ENCODE measurements around the gene FOXP4. TPM values are rescaled to one million over a fixed set of nuclear protein-coding genes. Genes with fewer than 3 reads are reported as not detected.

Gene FOXP4
- total and polyA plus RNA-seq, 2 of the 13 experiments (the other 11 are each of a cell fraction or from before 2014, with no cell fraction given) = 11.0 to 12.4 TPM

DNA sequence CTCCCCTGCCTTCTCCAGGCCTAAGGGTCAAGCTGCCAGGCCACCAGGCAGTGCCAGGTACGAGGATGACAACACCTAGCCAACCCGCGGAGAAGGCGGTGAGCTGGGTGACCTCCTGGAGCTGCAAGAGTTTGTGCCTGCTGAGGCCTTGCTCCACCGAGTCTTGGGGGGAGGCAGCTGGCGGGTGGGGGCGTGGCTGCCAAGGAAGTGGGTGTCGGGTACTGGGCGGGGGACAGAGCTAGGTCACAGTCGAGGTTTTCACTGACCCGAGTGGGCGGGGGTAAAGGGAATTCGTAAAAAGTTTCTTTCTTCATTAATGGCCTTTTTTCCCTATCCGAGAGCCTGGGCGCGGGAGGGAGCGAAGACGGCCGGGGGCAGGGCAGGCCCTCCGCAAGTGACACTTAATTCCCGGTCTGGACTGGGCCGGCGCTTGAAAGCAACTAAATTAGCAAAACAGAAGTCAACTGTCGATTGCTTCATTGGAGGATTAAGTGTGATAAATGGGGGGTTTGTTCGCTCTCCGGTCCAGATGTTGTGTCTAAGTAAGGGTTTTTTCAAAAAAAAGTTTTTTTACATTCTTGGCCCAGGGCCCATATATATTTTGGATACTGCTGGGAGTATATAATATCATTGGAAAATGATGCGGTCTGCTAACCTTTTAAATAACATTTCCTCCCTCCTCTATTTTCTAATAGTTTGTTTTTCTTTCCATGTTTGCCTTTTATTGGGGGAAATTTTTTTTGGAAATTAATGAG lies 43.1 kb upstream of the FOXP4 start (continued):
- TF ChIP-seq MAFG (CRISPR knock-in tag; IDR thresholded peaks at IDR 0.05) (no peak), CBFB (CRISPR knock-in tag; IDR thresholded peaks at IDR 0.05) (no peak), SUZ12 (IDR thresholded peaks at IDR 0.05; ENCODE audit: low read depth, low read length) (no peak), FOXA1 (IDR thresholded peaks at IDR 0.05) (no peak), FOXA1 (CRISPR knock-in tag; IDR thresholded peaks at IDR 0.05) (no peak), CREM (IDR thresholded peaks at IDR 0.05) (no peak), CREM (CRISPR knock-in tag; IDR thresholded peaks at IDR 0.05) (no peak), HNRNPUL1 (IDR thresholded peaks at IDR 0.05; ENCODE audit: low read depth, low read length) (no peak), SP1 (IDR thresholded peaks at IDR 0.05) (no peak), SP1 (CRISPR knock-in tag; IDR thresholded peaks at IDR 0.05) (no peak), RARG (CRISPR knock-in tag; IDR thresholded peaks at IDR 0.05; ENCODE audit: low read depth) (no peak), ZNF543 (CRISPR knock-in tag; IDR thresholded peaks at IDR 0.05) (no peak), ZNF816 (CRISPR knock-in tag; IDR thresholded peaks at IDR 0.05; ENCODE audit: borderline replicate concordance) (no peak), MBD4 (IDR thresholded peaks at IDR 0.05; ENCODE audit: borderline replicate concordance, low read length) (no peak), MAZ (IDR thresholded peaks at IDR 0.05; ENCODE audit: borderline replicate concordance, low read depth, low read length) (no peak), MAZ (CRISPR knock-in tag; IDR thresholded peaks at IDR 0.05; ENCODE audit: low read depth) (peak; percentile 52; the same call in 1 of the 2 replicates), MATR3 (CRISPR knock-in tag; IDR thresholded peaks at IDR 0.05) (no peak), IRF2 (CRISPR knock-in tag; IDR thresholded peaks at IDR 0.05) (0 out of 2 replicates have a peak, but pooled peaks have one; percentile 25), CHD4 (IDR thresholded peaks at IDR 0.05; ENCODE audit: borderline replicate concordance, low read length) (no peak), KLF15 (CRISPR knock-in tag; IDR thresholded peaks at IDR 0.05; ENCODE audit: borderline replicate concordance) (no peak), RAD51 (IDR thresholded peaks at IDR 0.05; ENCODE audit: borderline replicate concordance) (no peak), POLR2AphosphoS2 (IDR thresholded peaks at IDR 0.05; ENCODE audit: low read depth, low read length) (no peak), HNRNPH1 (optimal IDR thresholded peaks at IDR 0.05; ENCODE audit: low read depth, low read length) (no peak), JUNB (CRISPR knock-in tag; IDR thresholded peaks at IDR 0.05; ENCODE audit: borderline replicate concordance) (no peak), YEATS2 (CRISPR knock-in tag; IDR thresholded peaks at IDR 0.05; ENCODE audit: borderline replicate concordance) (no peak), SMAD1 (CRISPR knock-in tag; IDR thresholded peaks at IDR 0.05; ENCODE audit: borderline replicate concordance, low read depth) (0 out of 2 replicates have a peak, but pooled peaks have one; percentile 54), ZNF556 (CRISPR knock-in tag; IDR thresholded peaks at IDR 0.05; ENCODE audit: borderline replicate concordance) (no peak)
- TF ChIP-seq, protein P1, sequence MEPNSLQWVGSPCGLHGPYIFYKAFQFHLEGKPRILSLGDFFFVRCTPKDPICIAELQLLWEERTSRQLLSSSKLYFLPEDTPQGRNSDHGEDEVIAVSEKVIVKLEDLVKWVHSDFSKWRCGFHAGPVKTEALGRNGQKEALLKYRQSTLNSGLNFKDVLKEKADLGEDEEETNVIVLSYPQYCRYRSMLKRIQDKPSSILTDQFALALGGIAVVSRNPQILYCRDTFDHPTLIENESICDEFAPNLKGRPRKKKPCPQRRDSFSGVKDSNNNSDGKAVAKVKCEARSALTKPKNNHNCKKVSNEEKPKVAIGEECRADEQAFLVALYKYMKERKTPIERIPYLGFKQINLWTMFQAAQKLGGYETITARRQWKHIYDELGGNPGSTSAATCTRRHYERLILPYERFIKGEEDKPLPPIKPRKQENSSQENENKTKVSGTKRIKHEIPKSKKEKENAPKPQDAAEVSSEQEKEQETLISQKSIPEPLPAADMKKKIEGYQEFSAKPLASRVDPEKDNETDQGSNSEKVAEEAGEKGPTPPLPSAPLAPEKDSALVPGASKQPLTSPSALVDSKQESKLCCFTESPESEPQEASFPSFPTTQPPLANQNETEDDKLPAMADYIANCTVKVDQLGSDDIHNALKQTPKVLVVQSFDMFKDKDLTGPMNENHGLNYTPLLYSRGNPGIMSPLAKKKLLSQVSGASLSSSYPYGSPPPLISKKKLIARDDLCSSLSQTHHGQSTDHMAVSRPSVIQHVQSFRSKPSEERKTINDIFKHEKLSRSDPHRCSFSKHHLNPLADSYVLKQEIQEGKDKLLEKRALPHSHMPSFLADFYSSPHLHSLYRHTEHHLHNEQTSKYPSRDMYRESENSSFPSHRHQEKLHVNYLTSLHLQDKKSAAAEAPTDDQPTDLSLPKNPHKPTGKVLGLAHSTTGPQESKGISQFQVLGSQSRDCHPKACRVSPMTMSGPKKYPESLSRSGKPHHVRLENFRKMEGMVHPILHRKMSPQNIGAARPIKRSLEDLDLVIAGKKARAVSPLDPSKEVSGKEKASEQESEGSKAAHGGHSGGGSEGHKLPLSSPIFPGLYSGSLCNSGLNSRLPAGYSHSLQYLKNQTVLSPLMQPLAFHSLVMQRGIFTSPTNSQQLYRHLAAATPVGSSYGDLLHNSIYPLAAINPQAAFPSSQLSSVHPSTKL (CRISPR knock-in tag; IDR thresholded peaks at IDR 0.05) = no peak
- TF ChIP-seq, protein P2, sequence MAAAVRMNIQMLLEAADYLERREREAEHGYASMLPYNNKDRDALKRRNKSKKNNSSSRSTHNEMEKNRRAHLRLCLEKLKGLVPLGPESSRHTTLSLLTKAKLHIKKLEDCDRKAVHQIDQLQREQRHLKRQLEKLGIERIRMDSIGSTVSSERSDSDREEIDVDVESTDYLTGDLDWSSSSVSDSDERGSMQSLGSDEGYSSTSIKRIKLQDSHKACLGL (CRISPR knock-in tag; IDR thresholded peaks at IDR 0.05) = no peak
- TF ChIP-seq, protein P3, sequence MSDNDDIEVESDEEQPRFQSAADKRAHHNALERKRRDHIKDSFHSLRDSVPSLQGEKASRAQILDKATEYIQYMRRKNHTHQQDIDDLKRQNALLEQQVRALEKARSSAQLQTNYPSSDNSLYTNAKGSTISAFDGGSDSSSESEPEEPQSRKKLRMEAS (IDR thresholded peaks at IDR 0.05) = no peak; the same call in 1 of the 2 replicates

Measured in HepG2 (cell line).